ENCODE measurements around the gene ANKH. TPM values are rescaled to one million over a fixed set of nuclear protein-coding genes. Genes with fewer than 3 reads are reported as not detected.
"Not testable (repeated sequence)": the region's sequence is repeated elsewhere in the genome, so short reads cannot be mapped to it uniquely, and the experiment has no call there.

The ANKH gene
- polyA plus RNA-seq, 1 donor from 2014 or later = 9.9 TPM

DNA sequence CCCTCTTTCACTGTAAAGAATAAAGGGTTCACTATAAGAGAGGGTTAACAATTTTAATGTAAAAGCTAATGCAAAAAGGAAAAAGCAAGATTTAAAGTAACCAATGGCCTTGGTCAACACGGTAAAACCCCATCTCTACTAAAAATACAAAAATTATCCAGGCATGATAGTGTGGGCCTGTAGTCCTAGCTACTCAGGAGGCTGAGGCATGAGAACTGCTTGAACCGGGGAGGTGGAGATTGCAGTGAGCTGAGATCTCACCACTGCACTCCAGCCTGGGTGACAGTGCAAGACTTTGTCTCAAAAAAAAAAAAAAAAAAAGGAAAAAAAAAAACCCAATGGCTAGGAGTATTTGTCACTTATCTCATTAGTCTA, 53.8 kb downstream of the ANKH start:
- H3K9me3 ChIP-seq (ENCODE audit: low read length); H3K9me2 ChIP-seq (ENCODE audit: insufficient read depth, low read length); H3K27me3 ChIP-seq (ENCODE audit: insufficient read depth, low read depth, low read length); H3K27ac ChIP-seq (ENCODE audit: low read length); H3K9ac ChIP-seq (ENCODE audit: low read length); H3K79me2 ChIP-seq (replicated peaks; ENCODE audit: insufficient read depth, low read length); H4K20me1 ChIP-seq (ENCODE audit: insufficient read depth); H3F3A ChIP-seq (ENCODE audit: insufficient read depth, low read length, poor library complexity, severe bottlenecking); H2AFZ ChIP-seq (ENCODE audit: low read depth, low read length); H3K4me2 ChIP-seq (ENCODE audit: low read length); H3K4me3 ChIP-seq (ENCODE audit: low read length); H3K36me3 ChIP-seq (ENCODE audit: insufficient read depth, low read length): not testable (repeated sequence)

DNA sequence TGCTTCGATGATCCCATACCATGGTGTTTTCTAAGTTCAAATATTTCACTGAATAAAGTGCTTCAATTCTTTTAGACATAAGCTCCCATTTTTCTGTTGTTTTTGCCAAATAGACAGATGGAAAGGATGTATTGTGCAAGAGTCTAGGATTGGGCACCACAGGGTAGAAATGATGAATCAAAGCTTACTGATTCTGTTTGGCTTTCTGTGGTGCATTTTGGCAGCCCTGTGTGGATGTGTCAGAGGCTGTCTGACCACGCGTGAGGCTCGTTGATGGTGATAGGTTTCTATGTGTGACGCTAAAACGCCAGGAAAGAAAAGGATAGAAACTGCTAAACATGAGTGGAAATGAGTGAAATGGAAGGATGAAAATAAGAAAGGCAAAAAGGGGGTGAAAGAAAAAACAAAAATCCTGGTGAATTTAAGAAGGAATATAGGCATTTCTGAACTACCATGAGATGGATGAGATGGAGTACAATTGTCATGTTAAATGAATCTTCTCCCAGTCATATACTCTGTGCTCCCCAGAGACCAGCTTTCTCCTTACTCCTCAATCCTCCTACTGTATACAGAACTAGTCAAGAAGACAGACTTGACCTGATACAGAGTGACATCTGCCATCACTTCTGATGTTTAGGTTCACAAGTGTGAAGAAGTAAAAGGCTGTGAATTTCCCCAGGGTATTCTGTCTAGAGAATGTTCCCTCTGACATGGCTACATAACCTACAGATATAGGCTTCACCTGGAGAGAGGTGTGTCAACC, 54.4 kb downstream of the ANKH start:
- Histone ChIP-seq H3K27ac (ENCODE audit: low read length) (no peak overlapping the region), H3K4me3 (ENCODE audit: low read length) (peak overlapping the region; percentile 32), H3F3A (ENCODE audit: insufficient read depth, low read length, poor library complexity, severe bottlenecking) (no peaks in the 10 kb centered on the region), H3K9me2 (ENCODE audit: insufficient read depth, low read length) (no peaks in the 10 kb centered on the region), H3K9me3 (ENCODE audit: low read length) (no peaks in the 10 kb centered on the region), H3K4me2 (ENCODE audit: low read length) (no peak overlapping the region), H4K20me1 (ENCODE audit: insufficient read depth) (no peaks in the 10 kb centered on the region), H3K27me3 (ENCODE audit: insufficient read depth, low read depth, low read length) (no peaks in the 10 kb centered on the region), H3K79me2 (replicated peaks; ENCODE audit: insufficient read depth, low read length) (no peaks in the 10 kb centered on the region), H3K36me3 (ENCODE audit: insufficient read depth, low read length) (no peaks in the 10 kb centered on the region), H2AFZ (ENCODE audit: low read depth, low read length) (no peak overlapping the region), H3K9ac (ENCODE audit: low read length) (no peak overlapping the region)
- TF ChIP-seq EP300 (conservative IDR thresholded peaks at IDR 0.05; ENCODE audit: poor library complexity, severe bottlenecking) (peak; percentile 45), POLR2AphosphoS5 (IDR thresholded peaks at IDR 0.05) (no peak)

DNA sequence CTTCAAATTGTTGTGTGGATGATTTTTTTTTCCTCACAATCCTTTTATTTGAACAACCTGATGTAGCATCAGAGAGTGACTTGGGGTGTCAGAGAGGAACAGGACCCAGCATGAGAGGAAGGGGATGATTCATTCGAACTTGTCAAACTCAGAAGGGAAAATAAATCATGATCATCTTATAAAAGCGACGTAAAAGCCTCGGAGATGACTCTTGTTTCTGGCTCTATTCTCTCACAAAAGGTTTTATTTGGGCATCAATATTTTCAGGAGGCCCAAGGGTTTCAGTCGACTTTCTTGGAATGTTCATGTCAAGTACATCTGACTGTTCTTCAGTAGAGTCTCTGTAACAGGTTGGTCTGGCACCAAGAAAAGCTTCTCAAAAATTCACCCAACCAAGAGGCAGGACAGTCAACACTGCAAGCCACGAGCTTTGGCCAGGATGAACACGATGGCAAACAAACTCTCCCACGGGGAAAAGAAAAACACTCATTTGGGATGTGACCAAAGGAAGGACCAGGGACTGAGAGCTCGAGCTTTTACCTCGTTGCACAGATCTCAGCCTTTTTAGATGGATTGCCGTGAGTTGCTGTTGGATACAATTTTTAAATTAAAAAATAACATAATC, 55.1 kb downstream of the ANKH start:
- Histone ChIP-seq H3K9me3 (ENCODE audit: low read length) (no peaks in the 10 kb centered on the region), H3K79me2 (replicated peaks; ENCODE audit: insufficient read depth, low read length) (no peaks in the 10 kb centered on the region), H3K27ac (ENCODE audit: low read length) (no peak overlapping the region), H3K36me3 (ENCODE audit: insufficient read depth, low read length) (no peaks in the 10 kb centered on the region), H3K4me2 (ENCODE audit: low read length) (no peak overlapping the region), H4K20me1 (ENCODE audit: insufficient read depth) (no peaks in the 10 kb centered on the region), H3K9ac (ENCODE audit: low read length) (no peak overlapping the region), H3K9me2 (ENCODE audit: insufficient read depth, low read length) (no peaks in the 10 kb centered on the region), H3K27me3 (ENCODE audit: insufficient read depth, low read depth, low read length) (no peaks in the 10 kb centered on the region), H3K4me3 (ENCODE audit: low read length) (no peak overlapping the region), H2AFZ (ENCODE audit: low read depth, low read length) (no peak overlapping the region), H3F3A (ENCODE audit: insufficient read depth, low read length, poor library complexity, severe bottlenecking) (no peaks in the 10 kb centered on the region)
- no peak for TF ChIP-seq EP300 (conservative IDR thresholded peaks at IDR 0.05; ENCODE audit: poor library complexity, severe bottlenecking)
- TF ChIP-seq, protein P1, sequence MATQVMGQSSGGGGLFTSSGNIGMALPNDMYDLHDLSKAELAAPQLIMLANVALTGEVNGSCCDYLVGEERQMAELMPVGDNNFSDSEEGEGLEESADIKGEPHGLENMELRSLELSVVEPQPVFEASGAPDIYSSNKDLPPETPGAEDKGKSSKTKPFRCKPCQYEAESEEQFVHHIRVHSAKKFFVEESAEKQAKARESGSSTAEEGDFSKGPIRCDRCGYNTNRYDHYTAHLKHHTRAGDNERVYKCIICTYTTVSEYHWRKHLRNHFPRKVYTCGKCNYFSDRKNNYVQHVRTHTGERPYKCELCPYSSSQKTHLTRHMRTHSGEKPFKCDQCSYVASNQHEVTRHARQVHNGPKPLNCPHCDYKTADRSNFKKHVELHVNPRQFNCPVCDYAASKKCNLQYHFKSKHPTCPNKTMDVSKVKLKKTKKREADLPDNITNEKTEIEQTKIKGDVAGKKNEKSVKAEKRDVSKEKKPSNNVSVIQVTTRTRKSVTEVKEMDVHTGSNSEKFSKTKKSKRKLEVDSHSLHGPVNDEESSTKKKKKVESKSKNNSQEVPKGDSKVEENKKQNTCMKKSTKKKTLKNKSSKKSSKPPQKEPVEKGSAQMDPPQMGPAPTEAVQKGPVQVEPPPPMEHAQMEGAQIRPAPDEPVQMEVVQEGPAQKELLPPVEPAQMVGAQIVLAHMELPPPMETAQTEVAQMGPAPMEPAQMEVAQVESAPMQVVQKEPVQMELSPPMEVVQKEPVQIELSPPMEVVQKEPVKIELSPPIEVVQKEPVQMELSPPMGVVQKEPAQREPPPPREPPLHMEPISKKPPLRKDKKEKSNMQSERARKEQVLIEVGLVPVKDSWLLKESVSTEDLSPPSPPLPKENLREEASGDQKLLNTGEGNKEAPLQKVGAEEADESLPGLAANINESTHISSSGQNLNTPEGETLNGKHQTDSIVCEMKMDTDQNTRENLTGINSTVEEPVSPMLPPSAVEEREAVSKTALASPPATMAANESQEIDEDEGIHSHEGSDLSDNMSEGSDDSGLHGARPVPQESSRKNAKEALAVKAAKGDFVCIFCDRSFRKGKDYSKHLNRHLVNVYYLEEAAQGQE (IDR thresholded peaks at IDR 0.05; ENCODE audit: borderline replicate concordance) = no peak

DNA sequence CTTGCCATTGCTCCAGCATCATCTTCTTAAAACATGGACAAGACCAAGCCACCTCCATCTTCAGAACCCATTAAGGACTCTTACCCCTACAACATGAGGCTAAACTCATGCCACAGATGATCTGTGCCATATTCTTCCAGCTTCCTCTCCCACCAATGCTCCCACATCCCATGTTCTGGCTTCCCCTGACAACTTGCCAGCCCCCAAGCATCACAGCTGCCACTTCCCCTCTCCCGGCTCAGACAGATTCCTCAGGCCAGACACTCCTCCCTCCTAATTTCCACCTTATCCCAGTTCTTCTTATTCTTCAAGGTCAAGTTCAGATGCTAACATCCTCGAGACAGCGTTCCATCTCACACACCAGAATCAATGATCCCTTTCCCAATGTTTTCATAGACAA, 57.8 kb downstream of the ANKH start:
- Histone ChIP-seq H3K9me2 (ENCODE audit: insufficient read depth, low read length) (no peaks in the 10 kb centered on the region), H3K27ac (ENCODE audit: low read length) (no peak overlapping the region), H3K4me3 (ENCODE audit: low read length) (no peak overlapping the region), H3F3A (ENCODE audit: insufficient read depth, low read length, poor library complexity, severe bottlenecking) (no peaks in the 10 kb centered on the region), H2AFZ (ENCODE audit: low read depth, low read length) (no peak overlapping the region), H3K27me3 (ENCODE audit: insufficient read depth, low read depth, low read length) (no peaks in the 10 kb centered on the region), H3K9ac (ENCODE audit: low read length) (no peak overlapping the region), H3K79me2 (replicated peaks; ENCODE audit: insufficient read depth, low read length) (no peaks in the 10 kb centered on the region), H3K36me3 (ENCODE audit: insufficient read depth, low read length) (no peaks in the 10 kb centered on the region), H3K4me2 (ENCODE audit: low read length) (no peak overlapping the region), H3K9me3 (ENCODE audit: low read length) (no peaks in the 10 kb centered on the region), H4K20me1 (ENCODE audit: insufficient read depth) (no peaks in the 10 kb centered on the region)
- TF ChIP-seq EZH2 (IDR thresholded peaks at IDR 0.05; ENCODE audit: borderline replicate concordance, insufficient read depth, low read length, poor library complexity, severe bottlenecking) = no peak
- no peak for TF ChIP-seq TAF1 (IDR thresholded peaks at IDR 0.05; ENCODE audit: low read depth)
- TF ChIP-seq SMC3 (conservative IDR thresholded peaks at IDR 0.05; ENCODE audit: poor library complexity) = no peak
- TF ChIP-seq MXI1 (conservative IDR thresholded peaks at IDR 0.05; ENCODE audit: poor library complexity, severe bottlenecking) = no peak
- TF ChIP-seq RAD21 (conservative IDR thresholded peaks at IDR 0.05) = no peak
- TF ChIP-seq, protein P1 (IDR thresholded peaks at IDR 0.05; ENCODE audit: borderline replicate concordance) = no peak

Data from neural cell (in vitro differentiated cells).